ENCODE measurements around the gene CBFA2T3.

The CBFA2T3 gene

DNA sequence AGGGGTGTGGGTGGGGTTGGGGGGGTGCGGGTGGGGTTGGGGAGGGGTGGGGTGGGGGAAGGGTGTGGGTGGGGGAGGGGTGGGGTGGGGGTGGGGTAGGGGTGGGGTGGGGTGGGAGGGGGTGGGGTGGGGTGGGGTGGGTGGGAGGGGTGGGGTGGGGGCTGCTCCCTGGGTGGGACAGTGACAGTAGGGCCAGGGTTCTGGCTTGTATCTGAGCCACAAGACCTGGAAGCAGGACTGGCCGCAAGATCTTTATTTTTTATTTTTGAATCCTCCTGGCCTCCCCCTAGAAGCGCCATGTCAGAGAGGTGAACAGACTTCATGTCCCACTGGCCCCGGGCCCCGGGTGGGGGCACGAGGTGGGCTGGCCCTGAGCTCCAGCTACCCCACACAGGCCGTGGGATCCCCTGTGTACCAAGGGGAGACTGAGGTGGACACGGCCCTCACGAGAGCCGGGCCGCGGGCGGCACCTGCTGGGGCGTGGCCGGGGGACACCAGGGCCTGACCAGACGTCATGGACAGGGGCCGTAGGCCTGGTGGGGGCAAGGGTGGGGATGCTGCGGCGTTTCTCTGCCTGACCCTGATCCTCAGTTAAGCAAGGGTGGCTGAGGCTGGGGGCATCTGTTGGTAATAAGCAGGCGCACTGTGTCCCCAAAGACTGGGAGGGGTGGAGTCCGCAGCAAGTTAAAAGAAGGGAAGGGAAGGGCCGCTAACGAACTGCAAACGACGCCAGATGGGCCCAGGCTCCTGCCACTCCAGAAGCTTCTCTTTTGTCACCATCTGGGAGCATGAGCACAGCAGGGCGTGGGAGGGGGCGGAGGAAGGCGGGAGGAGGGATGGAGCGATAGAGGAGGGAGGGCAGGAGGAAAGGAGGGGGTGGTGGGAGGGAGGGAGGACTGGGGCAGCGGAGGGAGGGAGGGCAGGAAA is 88.3 kb downstream of the CBFA2T3 start:
- no peaks in the 10 kb centered on the region for H3K9me3 ChIP-seq (ENCODE audit: control insufficient read depth in 2 of 2, low read length in 2 of 2)
- no peaks in the 10 kb centered on the region for H3K27me3 ChIP-seq (ENCODE audit: control insufficient read depth in 2 of 2, insufficient read depth in 2 of 2, low read length in 2 of 2)
- no peak overlapping the region for H3K27ac ChIP-seq (ENCODE audit: low read depth in 2 of 2, low read length in 2 of 2)
- peaks cover 0 to 9% of the 10 kb centered on the region in 2 donors for H3K36me3 ChIP-seq (ENCODE audit: control insufficient read depth in 2 of 2, insufficient read depth in 2 of 2, low read length in 2 of 2)
- no peak overlapping the region for H3K4me3 ChIP-seq (ENCODE audit: low read length in 2 of 2)
- peaks cover 0 to 3% of the 10 kb centered on the region in 2 donors for H3K4me1 ChIP-seq (ENCODE audit: control insufficient read depth in 2 of 2, insufficient read depth in 2 of 2, low read length in 2 of 2)
- H3K9ac ChIP-seq (ENCODE audit: low read depth in 1 of 2, low read length in 2 of 2), result no peak overlapping the region

DNA sequence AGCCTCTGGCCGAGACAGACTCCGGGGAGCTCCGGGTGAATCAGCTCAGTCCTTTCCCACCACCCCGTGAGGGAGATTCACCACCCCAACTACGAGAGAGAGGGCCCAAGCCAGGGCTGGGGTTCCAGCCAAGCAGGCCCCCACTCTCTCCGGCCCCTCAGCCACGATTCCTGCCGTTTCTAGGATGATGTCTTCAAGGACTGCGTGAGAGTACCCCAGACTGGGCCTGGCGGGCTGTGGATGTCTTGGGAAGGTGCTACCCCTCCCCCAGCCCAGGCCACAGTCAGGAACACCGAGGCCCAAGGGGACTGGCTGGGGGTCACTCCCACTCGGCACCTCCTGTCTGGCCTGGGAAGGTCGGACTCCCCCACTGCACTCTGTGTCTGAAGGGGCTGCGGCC is 89.0 kb downstream of the CBFA2T3 start:
- H3K27ac ChIP-seq (ENCODE audit: low read depth in 2 of 2, low read length in 2 of 2), result no peak overlapping the region
- no peak overlapping the region for H3K9ac ChIP-seq (ENCODE audit: low read depth in 1 of 2, low read length in 2 of 2)
- peaks cover 0 to 9% of the 10 kb centered on the region in 2 donors for H3K36me3 ChIP-seq (ENCODE audit: control insufficient read depth in 2 of 2, insufficient read depth in 2 of 2, low read length in 2 of 2)
- no peaks in the 10 kb centered on the region for H3K27me3 ChIP-seq (ENCODE audit: control insufficient read depth in 2 of 2, insufficient read depth in 2 of 2, low read length in 2 of 2)
- H3K4me3 ChIP-seq (ENCODE audit: low read length in 2 of 2), result no peak overlapping the region
- peaks cover 0 to 3% of the 10 kb centered on the region in 2 donors for H3K4me1 ChIP-seq (ENCODE audit: control insufficient read depth in 2 of 2, insufficient read depth in 2 of 2, low read length in 2 of 2)
- H3K9me3 ChIP-seq (ENCODE audit: control insufficient read depth in 2 of 2, low read length in 2 of 2), result no peaks in the 10 kb centered on the region

DNA sequence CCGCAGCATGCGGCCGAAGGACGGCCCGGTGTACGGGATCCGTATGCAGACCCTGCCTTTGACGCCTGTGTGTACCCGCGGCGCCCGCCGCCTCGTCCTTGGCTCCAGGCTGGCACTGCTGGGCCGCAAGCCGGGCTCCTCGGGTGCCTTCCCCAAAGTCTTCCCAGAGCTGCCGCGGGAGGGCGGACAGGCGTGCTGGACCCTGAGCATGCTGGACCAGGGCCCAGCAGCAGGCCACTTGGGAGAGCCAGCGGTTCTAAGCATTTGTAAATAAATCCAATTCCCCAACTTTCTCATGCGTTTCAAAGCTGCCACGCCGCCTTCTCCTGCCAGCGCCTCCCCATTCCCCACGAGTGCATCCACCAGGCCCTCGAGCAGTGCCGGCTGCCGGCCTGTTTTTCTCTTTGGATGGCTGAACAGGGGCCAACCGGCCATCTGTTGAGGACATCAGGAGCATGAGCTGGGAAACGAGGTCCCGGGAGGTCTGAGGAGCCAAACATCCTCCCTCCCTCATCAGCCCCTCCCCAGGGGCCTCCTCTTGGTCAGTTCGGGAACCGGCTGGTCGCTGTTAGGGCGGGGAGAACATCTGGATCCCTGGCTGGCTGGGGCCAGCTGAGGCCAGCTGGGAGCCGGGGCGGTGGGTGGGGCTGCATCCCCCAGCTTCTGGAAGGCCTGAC is 90.0 kb downstream of the CBFA2T3 start:
- Histone ChIP-seq H3K36me3 (ENCODE audit: control insufficient read depth in 2 of 2, insufficient read depth in 2 of 2, low read length in 2 of 2) (peaks cover 0 to 7% of the 10 kb centered on the region in 2 donors), H3K4me1 (ENCODE audit: control insufficient read depth in 2 of 2, insufficient read depth in 2 of 2, low read length in 2 of 2) (peaks cover 0 to 8% of the 10 kb centered on the region in 2 donors), H3K4me3 (ENCODE audit: low read length in 2 of 2) (no peak overlapping the region), H3K27ac (ENCODE audit: low read depth in 2 of 2, low read length in 2 of 2) (peak overlapping the region in 1 of 2 donors; percentile 9), H3K27me3 (ENCODE audit: control insufficient read depth in 2 of 2, insufficient read depth in 2 of 2, low read length in 2 of 2) (no peaks in the 10 kb centered on the region), H3K9me3 (ENCODE audit: control insufficient read depth in 2 of 2, low read length in 2 of 2) (no peaks in the 10 kb centered on the region), H3K9ac (ENCODE audit: low read depth in 1 of 2, low read length in 2 of 2) (no peak overlapping the region)

DNA sequence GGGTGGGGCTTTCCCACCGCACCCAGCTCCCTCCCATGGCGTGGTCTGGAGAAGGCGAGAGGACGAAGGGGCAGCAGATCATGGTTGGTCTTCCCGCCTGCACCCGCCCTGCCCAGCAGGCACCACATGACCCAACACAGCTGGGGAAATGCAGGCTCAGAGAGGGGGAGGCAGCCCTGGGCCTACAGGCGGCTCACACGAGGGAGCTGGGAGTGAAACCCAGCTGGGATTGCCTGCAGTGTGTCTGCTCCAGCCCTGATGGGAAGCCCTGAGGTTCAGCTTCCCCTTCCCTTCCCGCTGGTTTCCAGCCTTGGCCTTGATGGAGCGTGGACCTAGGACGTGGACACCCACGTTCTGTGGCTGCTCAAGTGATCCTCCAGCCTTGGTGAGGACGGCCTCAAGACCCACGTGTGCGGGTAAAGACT is 90.6 kb downstream of the CBFA2T3 start:
- H3K4me3 ChIP-seq (ENCODE audit: low read length in 2 of 2), result no peak overlapping the region
- H3K4me1 ChIP-seq (ENCODE audit: control insufficient read depth in 2 of 2, insufficient read depth in 2 of 2, low read length in 2 of 2), result peaks cover 0 to 13% of the 10 kb centered on the region in 2 donors
- no peaks in the 10 kb centered on the region for H3K27me3 ChIP-seq (ENCODE audit: control insufficient read depth in 2 of 2, insufficient read depth in 2 of 2, low read length in 2 of 2)
- H3K27ac ChIP-seq (ENCODE audit: low read depth in 2 of 2, low read length in 2 of 2), result no peak overlapping the region
- peaks cover 0 to 5% of the 10 kb centered on the region in 2 donors for H3K36me3 ChIP-seq (ENCODE audit: control insufficient read depth in 2 of 2, insufficient read depth in 2 of 2, low read length in 2 of 2)
- no peaks in the 10 kb centered on the region for H3K9me3 ChIP-seq (ENCODE audit: control insufficient read depth in 2 of 2, low read length in 2 of 2)
- H3K9ac ChIP-seq (ENCODE audit: low read depth in 1 of 2, low read length in 2 of 2), result no peak overlapping the region

DNA sequence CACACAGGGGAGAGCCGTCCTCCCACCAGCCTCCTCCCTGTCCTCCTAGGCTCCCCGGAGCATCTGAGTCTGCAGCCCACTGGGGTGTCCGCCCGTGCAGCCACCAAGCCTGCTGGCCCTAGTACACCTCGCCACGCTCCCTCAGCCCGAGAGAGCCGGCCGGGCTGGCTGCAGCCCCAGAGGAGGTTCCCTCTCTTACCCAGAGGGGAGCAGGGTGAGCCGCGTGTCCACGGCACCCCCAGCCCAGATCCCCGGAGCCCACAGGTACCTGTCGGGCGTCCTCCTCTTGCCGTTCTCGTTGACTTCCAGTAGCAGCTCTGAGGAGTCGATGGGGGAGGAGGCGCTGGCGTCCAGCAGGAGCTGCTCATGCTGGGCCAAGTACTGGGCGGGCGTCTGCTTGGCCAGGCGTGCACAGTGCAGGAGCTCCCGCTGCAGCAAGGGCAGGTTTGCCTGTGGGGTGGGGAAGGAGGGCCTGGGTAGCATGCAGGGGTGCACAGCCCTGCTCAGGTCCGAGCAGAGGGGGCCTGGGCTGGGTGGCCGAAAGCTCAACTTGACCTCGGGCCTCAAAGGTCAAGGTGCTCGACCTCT is 91.2 kb downstream of the CBFA2T3 start:
- Histone ChIP-seq H3K9ac (ENCODE audit: low read depth in 1 of 2, low read length in 2 of 2) (no peak overlapping the region), H3K4me3 (ENCODE audit: low read length in 2 of 2) (no peak overlapping the region), H3K9me3 (ENCODE audit: control insufficient read depth in 2 of 2, low read length in 2 of 2) (no peaks in the 10 kb centered on the region), H3K27me3 (ENCODE audit: control insufficient read depth in 2 of 2, insufficient read depth in 2 of 2, low read length in 2 of 2) (peaks cover 0 to 1% of the 10 kb centered on the region in 2 donors), H3K27ac (ENCODE audit: low read depth in 2 of 2, low read length in 2 of 2) (no peak overlapping the region), H3K36me3 (ENCODE audit: control insufficient read depth in 2 of 2, insufficient read depth in 2 of 2, low read length in 2 of 2) (peaks cover 0 to 3% of the 10 kb centered on the region in 2 donors), H3K4me1 (ENCODE audit: control insufficient read depth in 2 of 2, insufficient read depth in 2 of 2, low read length in 2 of 2) (peaks cover 5 to 19% of the 10 kb centered on the region in 2 donors)

DNA sequence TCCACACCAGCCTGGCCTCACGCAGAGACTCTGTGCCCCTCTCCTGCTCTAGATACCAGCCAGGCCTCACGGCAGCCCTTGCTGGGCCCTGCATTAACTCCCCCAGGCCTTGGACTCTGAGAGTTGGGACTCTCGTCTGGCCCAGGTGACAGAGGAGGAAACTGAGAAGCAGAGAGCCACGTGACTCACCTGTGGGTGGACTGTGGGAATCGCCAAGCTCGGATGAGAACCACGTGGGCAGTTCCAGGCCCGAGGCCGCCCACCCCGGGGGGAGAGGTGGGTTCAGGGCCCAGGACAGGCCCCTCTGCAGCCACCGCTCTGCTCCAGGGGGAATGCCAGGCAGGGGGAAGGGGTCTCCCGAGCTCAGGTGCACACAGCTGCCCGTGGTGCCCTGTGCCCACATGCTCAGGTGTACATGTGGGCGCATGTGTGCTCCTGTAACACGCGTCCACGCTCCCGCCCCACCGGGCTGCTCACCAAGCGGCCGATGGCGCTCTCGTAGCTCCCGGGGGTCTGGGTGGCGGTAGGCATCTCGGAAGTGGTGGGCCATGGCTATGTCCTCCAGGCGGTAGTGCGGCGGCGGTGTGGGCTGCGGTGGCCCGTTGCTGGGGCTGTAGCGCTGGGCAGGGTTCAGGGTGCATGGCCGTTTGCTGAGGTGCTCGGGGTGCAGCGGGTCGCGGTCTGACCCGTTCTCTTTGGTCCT is 92.3 kb downstream of the CBFA2T3 start:
- no peak overlapping the region for H3K27ac ChIP-seq (ENCODE audit: low read depth in 2 of 2, low read length in 2 of 2)
- no peaks in the 10 kb centered on the region for H3K9me3 ChIP-seq (ENCODE audit: control insufficient read depth in 2 of 2, low read length in 2 of 2)
- H3K27me3 ChIP-seq (ENCODE audit: control insufficient read depth in 2 of 2, insufficient read depth in 2 of 2, low read length in 2 of 2), result peaks cover 0 to 7% of the 10 kb centered on the region in 2 donors
- H3K36me3 ChIP-seq (ENCODE audit: control insufficient read depth in 2 of 2, insufficient read depth in 2 of 2, low read length in 2 of 2), result no peaks in the 10 kb centered on the region
- peaks cover 6 to 20% of the 10 kb centered on the region in 2 donors for H3K4me1 ChIP-seq (ENCODE audit: control insufficient read depth in 2 of 2, insufficient read depth in 2 of 2, low read length in 2 of 2)
- no peak overlapping the region for H3K9ac ChIP-seq (ENCODE audit: low read depth in 1 of 2, low read length in 2 of 2)
- H3K4me3 ChIP-seq (ENCODE audit: low read length in 2 of 2), result no peak overlapping the region

DNA sequence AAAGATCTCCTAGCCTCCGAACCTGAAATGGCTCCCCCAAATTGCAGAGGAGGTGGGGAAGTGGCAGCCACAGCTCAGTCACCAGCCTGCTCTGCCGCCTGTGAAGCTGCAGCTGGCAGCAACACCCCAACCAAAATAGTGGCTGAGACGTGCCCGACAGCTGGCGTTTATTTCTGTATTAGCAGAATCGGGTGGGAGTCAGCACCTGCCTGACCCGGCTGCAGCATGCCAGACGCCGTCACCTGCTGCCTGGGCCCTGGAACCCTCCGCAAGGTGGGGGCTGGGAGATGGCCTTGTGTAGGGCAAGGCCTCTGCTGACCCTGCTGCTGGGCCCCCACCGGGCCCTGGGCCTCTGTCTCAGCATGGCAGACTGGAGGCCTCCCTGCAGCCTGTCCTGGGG is 93.1 kb downstream of the CBFA2T3 start:
- H3K27ac ChIP-seq (ENCODE audit: low read depth in 2 of 2, low read length in 2 of 2), result no peak overlapping the region

DNA sequence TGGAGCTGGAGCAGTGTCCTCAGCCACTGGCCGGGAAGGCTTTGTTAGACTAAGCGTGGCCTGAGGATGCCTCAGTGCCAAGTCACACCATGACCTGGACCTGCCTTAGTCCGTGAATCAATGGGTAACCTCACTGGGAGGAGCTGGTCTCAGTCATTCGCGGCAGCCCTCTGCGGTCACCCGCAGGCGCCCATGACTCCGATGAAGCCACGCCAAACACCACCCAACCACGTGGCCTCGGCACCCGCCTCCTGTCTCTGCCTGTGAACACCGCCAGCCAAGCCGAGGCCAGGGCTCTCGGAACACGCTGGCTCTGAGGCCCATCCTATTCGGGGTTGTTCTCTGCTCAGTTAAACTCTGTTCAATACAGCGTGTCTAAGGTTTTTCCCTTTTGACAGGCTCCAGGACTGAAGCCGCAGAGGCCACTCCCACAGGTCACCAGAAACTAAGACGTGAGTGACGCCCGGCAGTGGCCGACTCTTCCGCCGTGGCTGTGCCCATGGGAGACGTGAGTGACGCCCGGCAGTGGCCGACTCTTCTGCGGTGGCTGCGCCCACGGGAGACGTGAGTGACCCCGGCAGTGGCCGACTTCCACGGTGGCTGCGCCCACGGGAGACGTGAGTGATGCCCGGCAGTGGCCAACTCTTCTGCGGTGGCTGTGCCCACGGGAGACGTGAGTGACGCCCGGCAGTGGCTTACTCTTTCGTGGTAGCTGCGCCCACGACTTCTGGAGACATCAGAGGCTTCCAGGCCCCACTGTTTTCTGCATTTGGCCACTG is 93.7 kb downstream of the CBFA2T3 start:
- Histone ChIP-seq H3K9ac (ENCODE audit: low read depth in 1 of 2, low read length in 2 of 2) (no peak overlapping the region), H3K27me3 (ENCODE audit: control insufficient read depth in 2 of 2, insufficient read depth in 2 of 2, low read length in 2 of 2) (peaks cover 0 to 7% of the 10 kb centered on the region in 2 donors), H3K9me3 (ENCODE audit: control insufficient read depth in 2 of 2, low read length in 2 of 2) (no peaks in the 10 kb centered on the region), H3K27ac (ENCODE audit: low read depth in 2 of 2, low read length in 2 of 2) (no peak overlapping the region), H3K4me3 (ENCODE audit: low read length in 2 of 2) (no peak overlapping the region), H3K36me3 (ENCODE audit: control insufficient read depth in 2 of 2, insufficient read depth in 2 of 2, low read length in 2 of 2) (peaks cover 3 to 4% of the 10 kb centered on the region in 2 donors), H3K4me1 (ENCODE audit: control insufficient read depth in 2 of 2, insufficient read depth in 2 of 2, low read length in 2 of 2) (peaks cover 6 to 20% of the 10 kb centered on the region in 2 donors)

More for the DNA sequence above, 93.1 kb downstream of the CBFA2T3 start:
- no peak overlapping the region for H3K9ac ChIP-seq (ENCODE audit: low read depth in 1 of 2, low read length in 2 of 2)
- no peak overlapping the region for H3K4me3 ChIP-seq (ENCODE audit: low read length in 2 of 2)
- H3K9me3 ChIP-seq (ENCODE audit: control insufficient read depth in 2 of 2, low read length in 2 of 2), result no peaks in the 10 kb centered on the region
- peaks cover 6 to 20% of the 10 kb centered on the region in 2 donors for H3K4me1 ChIP-seq (ENCODE audit: control insufficient read depth in 2 of 2, insufficient read depth in 2 of 2, low read length in 2 of 2)
- peaks cover 0 to 7% of the 10 kb centered on the region in 2 donors for H3K27me3 ChIP-seq (ENCODE audit: control insufficient read depth in 2 of 2, insufficient read depth in 2 of 2, low read length in 2 of 2)
- peaks cover 2% of the 10 kb centered on the region in 2 donors for H3K36me3 ChIP-seq (ENCODE audit: control insufficient read depth in 2 of 2, insufficient read depth in 2 of 2, low read length in 2 of 2)

DNA sequence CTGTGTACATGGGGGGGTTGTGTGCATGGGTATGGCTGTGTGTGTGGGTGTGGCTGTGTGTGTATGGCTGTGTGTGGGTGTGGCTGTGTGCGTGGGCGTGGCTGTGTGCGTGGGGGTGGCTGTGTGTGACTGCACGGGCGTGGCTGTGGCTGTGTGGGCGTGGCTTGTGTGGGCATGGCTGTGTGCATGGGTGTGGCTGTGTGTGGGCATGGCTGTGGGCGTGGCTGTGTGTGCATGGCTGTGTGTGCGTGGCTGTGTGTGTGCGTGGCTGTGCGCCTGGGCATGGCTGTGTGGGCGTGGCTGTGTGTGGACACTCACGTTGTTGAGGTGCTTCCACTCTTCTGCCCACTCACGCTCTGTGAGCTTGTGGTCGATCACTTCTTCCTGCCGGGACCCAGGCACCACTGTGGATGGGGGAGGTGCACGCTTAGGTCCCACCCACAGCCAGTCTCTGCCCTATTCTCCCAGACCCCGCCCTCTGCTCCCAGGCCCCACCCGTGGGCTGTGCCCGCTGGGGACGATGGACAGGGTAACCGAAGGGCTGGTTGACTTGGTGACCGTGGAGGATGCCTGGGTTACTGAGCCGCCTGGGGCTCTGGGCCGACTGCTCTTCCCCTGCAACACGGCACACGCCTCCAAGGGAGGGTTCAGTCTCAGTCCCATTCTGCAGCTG is 94.5 kb downstream of the CBFA2T3 start:
- peak overlapping the region; percentile 28 to 30 for H3K27ac ChIP-seq (ENCODE audit: low read depth in 2 of 2, low read length in 2 of 2)
- H3K4me1 ChIP-seq (ENCODE audit: control insufficient read depth in 2 of 2, insufficient read depth in 2 of 2, low read length in 2 of 2), result peaks cover 6 to 17% of the 10 kb centered on the region in 2 donors
- H3K27me3 ChIP-seq (ENCODE audit: control insufficient read depth in 2 of 2, insufficient read depth in 2 of 2, low read length in 2 of 2), result peaks cover 0 to 7% of the 10 kb centered on the region in 2 donors
- no peak overlapping the region for H3K4me3 ChIP-seq (ENCODE audit: low read length in 2 of 2)
- no peaks in the 10 kb centered on the region for H3K9me3 ChIP-seq (ENCODE audit: control insufficient read depth in 2 of 2, low read length in 2 of 2)
- H3K9ac ChIP-seq (ENCODE audit: low read depth in 1 of 2, low read length in 2 of 2), result no peak overlapping the region
- H3K36me3 ChIP-seq (ENCODE audit: control insufficient read depth in 2 of 2, insufficient read depth in 2 of 2, low read length in 2 of 2), result peaks cover 3 to 4% of the 10 kb centered on the region in 2 donors

All from mucosa of rectum (tissue), 2 donors.